GM18511 (cell line): ENCODE measurements around the gene PLXNB2.

Experiments used
- ATAC-seq: cut with Tn5 transposase; IDR thresholded peaks from one replicate; pipeline ENCODE4 v1.9.1; 2021; ENCODE audit warnings: mild to moderate bottlenecking, moderate library complexity; ENCODE audit not compliant: unreplicated experiment

The PLXNB2 gene

DNA sequence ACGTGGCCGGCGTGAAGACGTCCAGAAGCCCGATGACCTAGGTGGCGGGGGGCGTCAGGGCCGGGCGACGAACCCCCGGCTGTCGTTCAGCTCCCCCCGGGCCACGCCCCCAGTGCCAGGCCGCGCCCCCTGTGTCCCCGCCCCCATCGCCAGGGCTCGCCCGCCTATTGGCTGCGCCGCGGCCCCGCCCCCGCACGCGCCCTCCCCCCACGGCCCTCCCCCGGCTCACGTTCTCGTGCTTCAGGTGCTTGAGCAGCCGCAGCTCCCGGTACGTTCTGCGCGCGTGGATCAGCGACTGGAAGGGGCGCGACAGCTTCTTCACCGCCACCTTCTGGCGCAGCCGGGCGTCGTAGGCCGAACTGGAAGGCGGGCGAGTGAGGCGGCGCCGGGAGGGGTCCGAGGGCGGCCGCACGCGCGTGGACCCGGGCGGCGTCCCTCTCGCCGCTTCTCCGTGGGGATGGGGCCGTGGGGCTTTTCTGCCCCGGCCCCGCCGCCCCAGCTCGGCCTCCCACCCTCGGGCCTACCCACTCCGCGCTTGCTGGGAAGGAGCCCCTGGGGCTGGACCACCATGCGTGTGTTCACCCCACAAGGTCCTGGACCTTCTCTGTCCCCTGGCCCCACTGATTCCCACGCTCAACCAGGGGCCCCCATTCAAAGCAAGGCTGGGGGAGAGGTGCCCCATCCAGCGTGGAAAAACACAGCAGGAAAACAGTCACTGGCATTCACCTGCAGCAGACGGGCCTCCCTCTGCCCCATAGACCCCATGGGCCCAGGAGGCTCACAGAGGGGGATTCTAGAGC, 39.7 kb downstream of the PLXNB2 start:
- ATAC-seq: no peak

DNA sequence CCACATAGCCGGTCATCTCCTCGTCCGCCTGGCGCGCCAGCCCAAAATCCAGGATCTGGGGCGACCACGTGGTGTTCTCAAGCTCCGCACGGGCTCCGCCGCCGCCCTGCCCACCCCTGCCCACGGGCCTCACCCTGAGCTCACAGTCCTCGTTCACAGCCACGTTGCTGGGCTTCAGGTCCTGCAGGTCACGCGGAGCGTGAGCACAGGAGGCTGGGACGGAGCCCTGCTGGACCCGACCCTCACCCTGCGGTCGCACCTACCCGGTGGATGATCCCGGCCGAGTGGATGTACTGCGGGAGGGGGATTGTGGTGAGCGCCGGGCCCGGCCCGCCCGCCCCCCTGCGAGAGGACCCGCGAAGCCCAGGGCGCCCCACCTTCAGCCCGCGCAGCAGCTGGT, 40.5 kb downstream of the PLXNB2 start:
- no peak for ATAC-seq

DNA sequence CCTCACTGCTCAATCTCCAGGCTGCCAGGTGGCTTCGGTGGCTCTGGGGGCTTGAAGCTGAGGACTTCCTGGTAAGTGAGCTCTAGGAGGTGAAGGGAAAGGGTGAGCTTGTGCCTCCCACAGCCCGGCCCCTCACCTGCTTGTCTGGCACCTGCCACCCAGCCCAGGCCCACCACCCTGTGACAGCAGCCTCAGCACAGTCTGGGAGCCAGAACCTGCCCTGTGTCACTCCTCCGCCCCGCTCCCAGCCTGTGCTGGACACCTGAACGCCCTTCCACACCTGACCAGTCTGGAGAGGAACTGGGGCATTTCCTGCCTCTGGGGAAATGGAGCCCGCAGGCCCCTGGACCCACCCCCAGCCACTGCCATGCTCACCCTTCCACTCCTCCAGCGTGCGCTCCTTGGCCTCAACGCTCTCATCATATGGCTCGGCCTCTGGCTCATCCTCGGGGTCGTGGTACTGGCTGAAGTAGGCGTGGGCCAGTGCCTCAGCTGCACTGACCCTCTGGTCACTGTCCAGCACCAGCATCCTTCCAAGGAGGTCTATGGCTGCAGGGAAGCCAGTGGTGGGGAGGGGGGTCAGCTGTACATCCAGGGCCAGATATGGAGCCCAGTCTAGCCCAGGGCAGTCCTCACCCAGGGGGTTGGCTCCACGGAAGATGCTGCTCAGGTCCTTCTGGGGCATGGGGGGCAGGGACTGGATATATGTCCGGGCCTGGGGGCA, 42.3 kb downstream of the PLXNB2 start:
- no peak for ATAC-seq

DNA sequence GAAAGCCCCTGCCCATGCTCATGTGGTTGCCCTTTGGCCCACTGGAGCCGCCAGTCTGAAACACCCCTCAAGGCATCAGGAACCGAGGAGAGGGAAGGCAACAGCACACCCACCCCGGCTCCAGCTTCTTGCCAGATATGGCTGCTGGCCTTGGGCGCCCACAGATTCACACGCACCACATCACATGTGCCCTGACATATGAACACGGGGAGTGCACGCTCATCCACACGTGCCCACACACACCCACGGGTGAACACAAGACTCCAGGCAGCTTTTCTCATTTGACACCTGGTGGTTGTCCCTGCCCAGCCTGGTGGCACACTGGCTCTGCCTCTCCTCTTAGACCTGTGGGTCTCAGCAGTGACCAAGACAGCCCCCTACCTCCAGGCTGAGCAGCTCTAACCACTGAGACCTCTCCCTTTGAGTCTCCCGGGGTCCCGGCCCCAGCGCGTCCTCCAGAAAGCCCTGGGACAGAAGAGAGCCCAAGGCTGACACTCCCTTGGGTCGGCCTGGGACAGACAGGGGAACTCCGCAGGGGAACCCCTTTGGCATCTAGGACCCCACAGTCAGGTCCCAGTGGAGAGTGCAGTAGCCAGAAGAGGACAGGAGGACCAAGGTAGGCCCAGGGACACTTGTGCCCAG, 43.2 kb downstream of the PLXNB2 start:
- ATAC-seq: no peak

DNA sequence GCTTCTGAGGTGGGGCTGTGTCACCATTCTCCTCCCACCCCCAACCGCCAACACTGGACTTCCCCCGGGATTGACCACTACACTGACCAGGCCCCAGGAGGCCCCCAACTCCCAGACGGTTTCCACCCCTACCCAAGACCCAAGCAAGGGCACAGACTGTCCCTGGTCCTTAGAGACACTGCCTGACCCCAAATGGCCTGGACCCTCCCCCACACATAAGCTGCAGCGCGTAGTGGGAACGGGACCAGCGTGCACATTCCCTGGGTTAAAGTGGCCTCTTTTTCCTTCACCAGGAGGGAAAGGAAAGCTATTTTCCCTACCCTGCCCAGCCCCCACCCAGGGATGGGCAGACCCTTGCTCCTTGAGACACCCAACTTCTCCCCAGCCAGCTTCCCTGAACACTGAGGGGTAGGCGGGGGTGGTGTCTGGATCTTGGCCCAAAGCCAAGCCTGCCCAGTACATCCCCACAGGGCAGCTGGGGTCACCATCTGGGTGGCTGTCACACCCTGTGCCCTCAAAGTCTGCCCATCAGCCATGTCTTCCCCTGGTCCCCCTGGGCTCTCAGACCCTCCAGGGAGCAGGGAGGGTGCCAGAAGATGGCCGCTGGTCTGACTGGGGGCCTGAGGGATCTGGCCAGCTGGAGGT, 44.4 kb downstream of the PLXNB2 start:
- ATAC-seq: no peak

DNA sequence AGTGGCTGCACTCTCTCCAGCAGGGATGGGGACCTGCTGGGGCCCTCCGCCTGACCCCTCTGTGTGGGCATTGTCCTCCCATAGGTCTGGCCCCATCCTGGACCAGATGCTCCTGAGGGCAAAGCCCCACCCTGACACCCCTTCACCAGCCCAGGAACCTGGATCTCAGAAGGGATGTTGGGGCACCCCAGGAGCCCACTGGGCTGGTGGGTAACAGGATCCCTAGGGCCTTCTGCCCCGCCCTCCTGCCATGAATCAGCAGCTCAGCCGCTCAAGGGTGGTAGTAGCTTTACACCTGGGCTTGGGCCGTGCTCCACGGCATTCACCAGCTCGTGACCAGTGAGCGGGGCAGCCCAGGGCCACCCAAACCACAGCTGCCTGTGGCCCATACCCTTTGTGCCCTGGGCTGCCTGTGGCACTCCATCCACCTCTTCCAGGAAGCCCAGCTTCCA, 45.0 kb downstream of the PLXNB2 start:
- no peak for ATAC-seq

DNA sequence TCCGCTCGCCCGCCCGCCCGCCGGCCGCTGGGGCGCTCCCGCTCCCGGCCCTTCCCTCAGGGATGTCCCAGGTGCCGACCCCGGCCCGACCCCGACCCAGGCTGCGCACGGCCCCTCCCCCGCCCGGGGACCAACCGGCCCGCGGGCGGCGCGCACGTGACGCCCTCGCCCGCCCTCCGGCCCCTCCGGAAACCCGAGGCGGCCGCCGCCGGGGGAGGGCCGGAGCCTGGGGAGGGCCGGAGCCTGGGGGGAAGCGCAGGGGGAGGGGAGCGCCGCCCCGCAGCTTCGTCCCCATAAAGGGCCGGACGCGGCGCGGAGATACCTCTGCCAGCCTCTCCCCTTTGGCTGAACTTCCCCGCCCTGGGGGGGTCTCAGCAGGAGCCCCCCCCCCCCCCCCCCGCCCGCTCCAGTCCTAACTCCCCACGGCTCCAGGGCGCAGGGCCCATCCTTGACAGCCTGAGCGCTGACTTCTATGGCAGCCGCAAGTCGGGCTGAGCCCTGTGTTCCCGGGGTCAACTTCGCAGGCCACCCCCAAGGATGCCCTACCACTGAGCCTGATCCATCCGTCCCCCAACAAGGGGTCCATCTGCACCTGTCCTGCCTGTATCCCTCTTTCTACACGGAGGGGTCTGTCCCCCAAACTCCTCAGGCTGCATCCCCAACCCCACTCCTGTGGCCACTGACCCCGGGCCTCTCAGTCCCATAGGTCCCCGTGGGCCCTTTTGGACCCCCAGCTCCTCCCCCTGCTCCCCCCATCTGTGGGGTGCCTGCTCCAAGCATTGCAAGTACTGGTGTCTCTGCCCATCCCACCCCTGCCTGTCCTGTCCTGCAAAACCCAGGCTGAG, 45.6 kb downstream of the PLXNB2 start, which contains the start of gene MAPK12:
Gene MAPK12 (minus strand): TSS at position 69 of the 845 bp plus-strand sequence. CDS start 174 bp downstream, outside the sequence.
- peak; percentile 41 for ATAC-seq

DNA sequence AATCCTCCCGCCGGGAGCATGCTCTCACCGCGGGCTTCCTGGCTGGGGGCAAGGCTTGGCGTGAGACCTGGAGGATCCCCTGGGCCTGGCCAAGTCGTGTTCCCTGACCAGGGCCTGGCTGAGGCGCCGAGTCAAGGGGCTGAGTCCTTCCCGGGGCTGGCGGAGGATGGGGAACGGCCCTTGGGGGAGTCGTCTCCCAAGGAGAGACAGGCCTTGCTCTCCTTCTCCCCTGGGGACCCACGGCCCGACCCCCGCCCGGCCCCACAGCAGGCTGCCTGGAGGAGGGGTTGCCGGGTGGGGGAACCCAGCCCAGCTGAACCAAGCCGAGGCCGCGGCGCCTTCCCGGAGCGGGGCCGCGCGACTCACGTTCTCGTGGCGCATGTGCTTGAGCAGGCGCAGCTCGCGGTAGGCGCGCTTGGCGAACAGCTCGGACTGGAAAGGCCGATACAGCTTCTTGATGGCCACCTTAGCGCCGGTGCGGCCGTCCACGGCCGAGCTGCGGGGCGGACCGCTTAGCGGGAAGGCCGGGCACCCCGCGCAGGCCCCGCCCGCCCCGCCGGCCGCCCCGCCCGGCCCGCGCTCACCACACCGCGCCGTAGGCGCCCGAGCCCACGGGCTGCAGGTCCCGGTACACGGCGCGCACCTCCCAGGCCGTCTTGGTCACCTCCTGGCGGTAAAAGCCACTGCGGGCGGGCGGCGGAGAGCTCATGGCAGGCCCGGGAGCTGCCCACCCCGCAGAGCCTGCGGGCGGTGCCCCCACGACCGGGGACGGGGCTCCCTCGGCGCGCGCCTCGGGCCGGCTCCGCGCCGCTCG, 46.4 kb downstream of the PLXNB2 start:
- peak; percentile 40 for ATAC-seq

DNA sequence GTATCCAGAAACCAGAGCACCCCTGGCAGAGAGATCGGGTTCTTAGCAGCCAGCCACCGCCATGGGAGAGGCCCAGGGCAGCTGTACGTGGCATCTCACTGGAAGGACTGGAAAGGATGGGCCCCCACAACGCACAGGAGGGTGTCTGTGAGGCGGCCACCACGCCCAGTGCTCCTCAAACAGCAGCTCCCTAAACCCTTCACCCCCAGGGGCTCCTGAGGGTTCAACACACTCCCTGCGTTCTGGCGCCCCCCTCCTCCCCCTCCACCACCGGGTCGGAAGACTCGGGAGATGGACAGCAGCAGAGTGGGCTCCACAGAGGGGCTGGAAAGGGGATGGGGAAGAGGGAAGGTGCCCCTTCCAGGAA, 47.0 kb downstream of the PLXNB2 start:
- ATAC-seq: no peak

DNA sequence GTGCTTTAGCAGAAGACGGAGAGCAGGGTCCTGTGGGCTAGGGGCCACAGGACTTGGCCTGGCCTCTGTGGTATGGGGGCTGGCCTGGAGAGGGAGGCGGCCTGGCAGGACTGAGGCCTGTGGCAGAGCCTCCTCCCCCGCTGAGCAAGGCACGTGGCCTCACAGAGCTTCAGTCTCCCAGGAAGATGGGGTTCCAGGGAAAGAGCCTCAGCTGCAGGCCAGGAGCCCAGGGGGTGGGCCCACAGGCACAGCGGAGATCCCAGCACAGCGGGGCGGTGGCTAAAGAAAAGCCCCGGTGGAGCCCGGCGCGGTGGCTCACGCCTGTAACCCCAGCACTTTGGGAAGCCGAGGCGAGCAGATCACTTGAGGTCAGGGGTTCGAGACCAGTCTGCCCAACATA, 48.1 kb downstream of the PLXNB2 start:
- ATAC-seq: no peak

DNA sequence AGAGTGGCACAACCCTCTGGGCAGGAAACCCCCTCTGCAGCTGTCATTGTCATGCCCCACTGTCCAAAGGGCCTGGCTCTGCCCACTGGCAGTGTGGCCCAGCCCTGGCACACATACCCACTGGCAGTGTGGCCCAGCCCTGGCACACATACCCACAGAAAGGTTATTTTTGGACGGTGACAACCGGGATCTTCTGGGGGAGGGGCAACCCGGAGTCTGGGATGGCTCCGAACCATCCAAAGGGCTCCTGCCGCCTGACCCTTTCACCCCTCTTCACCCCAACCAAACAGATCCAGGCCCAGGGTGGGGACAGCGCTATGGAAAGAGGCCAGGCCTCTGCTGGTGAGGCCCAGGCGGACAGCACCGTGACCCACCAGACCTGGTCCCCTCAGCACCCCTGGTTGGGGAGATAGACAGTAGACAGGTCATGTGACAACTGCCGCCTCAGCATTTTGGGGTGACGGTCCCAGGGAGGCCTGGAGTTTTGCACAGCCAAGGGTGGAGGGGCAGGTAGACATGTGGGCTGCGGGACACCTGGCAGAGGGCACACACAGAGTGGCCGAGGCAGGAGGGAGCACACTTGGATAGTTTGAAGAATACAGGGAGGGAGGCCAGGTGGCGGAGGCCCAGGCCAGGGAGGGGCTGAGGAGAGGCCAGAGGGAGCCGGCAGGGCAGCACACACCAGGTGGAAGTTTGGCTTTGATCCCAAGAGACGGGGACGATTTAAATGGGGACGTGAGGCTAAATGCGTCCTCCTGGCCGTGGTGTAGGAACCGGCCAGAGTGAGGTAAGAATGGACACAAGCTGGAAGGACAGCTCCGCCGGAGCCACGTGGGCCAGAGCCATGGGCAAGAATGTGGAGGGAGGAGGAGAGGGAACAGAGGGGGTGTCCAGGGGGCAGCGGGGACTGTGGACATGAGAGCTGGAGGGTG, 48.8 kb downstream of the PLXNB2 start:
- ATAC-seq: no peak

DNA sequence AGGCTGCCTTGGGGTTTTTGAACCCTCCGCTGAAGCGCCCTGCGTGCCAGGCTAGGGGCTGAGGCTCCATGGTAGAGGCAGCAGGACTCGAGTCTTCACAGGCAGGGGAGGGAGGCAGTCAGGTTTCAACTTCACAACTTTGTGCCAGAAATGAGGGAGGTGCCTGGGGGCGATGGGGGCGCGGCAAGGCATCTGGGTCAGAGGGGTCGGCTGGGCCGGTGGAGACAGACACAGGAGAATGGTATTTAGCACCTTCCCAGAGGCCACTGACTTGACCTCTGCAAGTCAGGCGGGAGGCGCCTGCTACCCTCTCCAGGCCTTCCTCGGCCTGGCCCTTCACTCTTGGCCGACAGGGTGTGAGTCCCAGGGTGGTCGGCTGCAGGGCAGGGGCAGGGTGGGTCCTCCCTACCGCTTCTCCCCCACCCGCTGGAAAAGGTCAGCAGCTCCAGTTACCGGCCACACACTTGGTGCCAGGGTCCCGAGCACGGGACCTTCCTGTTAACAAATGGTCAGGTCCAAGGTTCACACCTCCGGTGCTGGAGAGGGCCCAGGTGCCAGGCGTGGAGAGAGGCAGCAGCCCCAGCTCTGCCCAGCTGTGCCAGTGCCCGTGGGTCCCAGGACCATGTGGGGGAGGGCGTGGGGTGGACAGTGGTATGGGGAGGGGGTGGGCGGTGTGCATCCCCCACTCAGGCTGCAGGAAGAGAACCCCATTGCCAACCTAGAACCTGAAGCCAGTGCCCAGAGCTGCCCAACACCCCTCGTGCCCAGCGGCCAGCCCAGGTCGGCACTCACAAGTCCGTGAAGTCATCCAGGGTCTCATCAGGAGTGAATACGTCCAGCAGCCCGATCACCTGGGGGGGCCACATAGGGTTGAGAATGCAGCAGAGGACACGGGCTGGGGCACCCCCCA, 49.7 kb downstream of the PLXNB2 start:
- ATAC-seq: no peak

DNA sequence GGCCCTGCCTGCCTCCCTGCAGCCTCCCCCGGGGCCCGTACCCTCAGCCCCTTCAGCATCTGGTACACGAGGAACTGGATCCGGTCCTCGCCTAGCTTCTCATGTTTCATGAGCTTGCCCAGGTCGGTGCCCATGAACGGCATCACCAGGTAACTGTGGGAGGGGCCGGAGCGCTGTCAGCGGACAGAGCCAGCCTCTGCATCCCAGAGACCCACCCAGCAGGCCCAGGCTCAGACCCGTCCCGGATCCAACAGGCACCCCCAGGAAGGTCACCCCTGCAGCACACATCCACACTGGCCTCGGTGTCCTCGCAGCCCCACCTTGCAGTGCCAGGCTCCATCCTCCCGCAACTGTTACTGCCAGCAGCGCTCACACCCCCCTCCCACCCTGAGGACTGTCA, 50.4 kb downstream of the PLXNB2 start:
- ATAC-seq: no peak

DNA sequence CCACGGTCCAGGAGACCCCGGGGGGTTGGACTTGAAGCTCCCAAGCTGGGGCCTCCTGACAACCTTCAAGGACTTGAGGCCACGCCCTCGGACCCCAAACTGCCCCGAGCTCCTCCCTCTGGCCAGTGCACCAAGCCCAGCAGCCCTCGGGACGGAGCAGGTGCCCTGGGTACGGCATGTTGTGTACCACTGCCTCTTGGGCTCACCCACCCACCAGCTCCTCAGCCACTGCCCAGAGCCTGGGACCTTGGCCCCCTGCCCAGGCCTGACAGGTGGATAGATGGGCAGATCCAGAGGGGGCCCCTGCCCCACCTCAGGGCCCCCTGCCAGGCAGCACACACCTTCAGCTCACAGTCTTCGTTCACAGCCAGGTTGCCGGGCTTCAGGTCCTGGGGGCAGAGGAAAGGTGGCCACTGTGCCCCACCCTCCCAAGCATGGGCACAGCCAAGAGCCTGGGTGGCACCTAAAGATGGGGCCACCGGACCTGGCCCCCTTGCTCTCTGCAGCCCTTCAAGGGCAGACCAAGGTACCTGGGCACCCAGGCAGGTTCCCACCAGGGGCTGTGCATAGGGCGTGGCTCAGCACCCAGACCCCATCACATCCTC, 51.1 kb downstream of the PLXNB2 start:
- no peak for ATAC-seq

DNA sequence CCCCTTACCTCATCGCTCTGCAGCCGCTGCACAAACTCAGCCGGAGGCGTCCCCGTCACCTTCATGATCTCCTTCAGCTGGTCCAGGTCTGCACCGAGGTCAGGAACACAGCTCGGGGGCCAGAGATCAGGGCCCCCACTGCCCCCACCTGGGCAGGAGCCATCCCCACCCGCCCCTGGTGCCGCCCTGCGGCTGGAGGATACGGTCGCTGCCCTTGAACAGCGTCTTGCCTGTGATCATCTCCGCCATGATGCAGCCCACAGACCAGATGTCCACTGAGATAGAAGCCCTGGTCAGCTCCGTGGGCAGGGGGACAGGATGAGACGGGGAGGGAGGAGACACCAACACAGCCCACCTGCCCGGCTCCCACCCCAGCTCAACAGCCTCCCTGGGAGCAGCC, 51.8 kb downstream of the PLXNB2 start:
- ATAC-seq: no peak

DNA sequence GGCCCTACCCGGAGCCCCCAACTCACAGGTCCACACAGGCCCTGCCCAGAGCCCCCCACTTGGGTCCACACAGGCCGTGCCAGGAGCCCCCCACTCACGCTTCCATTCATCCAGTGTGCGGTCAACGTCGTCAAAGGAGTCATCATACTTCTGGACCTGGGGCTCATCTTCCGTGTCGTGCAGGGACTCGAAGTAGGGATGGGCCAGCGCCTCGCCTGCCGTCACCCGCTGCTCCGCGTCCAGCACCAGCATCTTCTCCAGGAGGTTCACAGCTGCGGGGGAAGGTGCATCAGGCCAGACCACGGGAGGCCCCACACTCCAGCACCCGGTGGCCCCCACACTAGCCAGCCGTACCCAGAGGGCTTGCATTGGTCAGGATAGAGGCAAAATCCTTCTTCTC, 52.3 kb downstream of the PLXNB2 start:
- no peak for ATAC-seq

DNA sequence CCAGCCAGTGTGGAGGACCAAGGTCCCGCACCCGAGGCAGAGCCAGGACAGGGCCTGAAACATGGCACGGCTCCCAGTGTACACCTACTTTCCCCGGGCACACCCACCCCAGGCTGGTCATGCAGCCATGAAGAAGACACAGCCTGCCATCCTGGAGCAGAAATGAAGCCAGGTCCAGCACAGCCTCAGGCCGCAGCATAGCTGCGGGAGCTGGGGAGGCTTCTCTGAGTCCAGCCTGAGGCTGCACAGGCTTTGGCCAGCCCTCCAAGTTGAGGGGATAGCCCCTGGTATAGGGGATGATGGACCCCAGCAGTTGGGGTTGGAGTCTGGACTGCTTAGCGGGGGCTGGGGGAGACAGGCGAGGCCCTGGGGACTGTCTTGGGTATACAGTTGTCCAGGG, 53.5 kb downstream of the PLXNB2 start:
- ATAC-seq: no peak
